ENCODE results near the gene WWC2.

GRCh38 chr4:183240581-183241321 is 141.7 kb downstream of the WWC2 start:
- no peak for TF ChIP-seq EZH2 (IDR thresholded peaks at IDR 0.05)
- no peak for TF ChIP-seq POLR2AphosphoS5 (IDR thresholded peaks at IDR 0.05; ENCODE audit: borderline replicate concordance, low read depth, low read length)
- no peak for TF ChIP-seq FOXP2 (optimal IDR thresholded peaks at IDR 0.05; ENCODE audit: control extremely low read depth, extremely low read length, insufficient read depth)
